Measurements from ENCODE around the gene PRM1. TPM values are rescaled to one million over a fixed set of nuclear protein-coding genes. Genes with fewer than 3 reads are reported as not detected.
"Not testable (repeated sequence)": the region's sequence is repeated elsewhere in the genome, so short reads cannot be mapped to it uniquely, and the experiment has no call there.

Gene PRM1
- total and polyA plus RNA-seq, 10 donors: not detected

DNA sequence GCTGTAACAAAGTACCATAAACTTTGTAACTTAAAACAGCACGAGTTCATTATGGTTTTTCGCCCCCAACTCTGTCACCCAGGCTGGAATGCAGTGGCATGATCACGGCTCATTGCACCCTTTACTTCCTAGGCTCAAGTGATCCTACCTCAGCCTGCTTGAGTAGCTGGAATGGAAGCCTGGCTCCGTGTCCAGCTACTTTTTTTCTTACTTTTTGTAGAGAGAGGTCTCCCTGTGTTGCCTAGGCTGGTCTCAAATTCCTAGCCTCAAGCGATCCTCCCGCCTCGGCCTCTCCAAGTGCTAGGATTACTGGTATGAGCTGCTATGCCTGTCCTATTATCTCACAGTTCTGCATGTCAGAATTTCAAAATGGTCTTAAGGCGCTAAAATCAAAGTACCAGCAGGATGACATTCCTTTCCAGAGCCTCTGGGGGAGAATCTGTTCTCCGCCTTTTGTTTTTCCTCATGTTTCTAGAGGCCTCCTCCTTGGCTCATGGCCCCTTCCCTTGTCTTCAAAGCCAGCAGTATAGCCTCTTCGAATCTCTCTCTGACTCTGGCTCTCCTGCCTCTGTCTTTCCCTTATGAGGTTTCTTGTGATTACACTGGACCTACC lies 10.1 kb upstream of the PRM1 start:
- WGBS, 5 donors: 83 to 92% (median 86%) methylated on average over 10 of the region's 10 CpGs
- Histone ChIP-seq H3K9me3 (no peaks in the 10 kb centered on the region), H3K36me3 (no peaks in the 10 kb centered on the region), H3K4me1 (peaks cover 0 to 17% (median 0%) of the 10 kb centered on the region in 6 donors), H3K27me3 (replicated peaks in 1 of 7) (peaks cover 0 to 10% (median 0%) of the 10 kb centered on the region in 7 donors), H3K4me3 (no peak overlapping the region), H3K27ac (no peak overlapping the region)
- intact Hi-C loops (cut with DNase I; ENCODE audit: low total_unique reads): no loop called here
- TF ChIP-seq, protein P1, sequence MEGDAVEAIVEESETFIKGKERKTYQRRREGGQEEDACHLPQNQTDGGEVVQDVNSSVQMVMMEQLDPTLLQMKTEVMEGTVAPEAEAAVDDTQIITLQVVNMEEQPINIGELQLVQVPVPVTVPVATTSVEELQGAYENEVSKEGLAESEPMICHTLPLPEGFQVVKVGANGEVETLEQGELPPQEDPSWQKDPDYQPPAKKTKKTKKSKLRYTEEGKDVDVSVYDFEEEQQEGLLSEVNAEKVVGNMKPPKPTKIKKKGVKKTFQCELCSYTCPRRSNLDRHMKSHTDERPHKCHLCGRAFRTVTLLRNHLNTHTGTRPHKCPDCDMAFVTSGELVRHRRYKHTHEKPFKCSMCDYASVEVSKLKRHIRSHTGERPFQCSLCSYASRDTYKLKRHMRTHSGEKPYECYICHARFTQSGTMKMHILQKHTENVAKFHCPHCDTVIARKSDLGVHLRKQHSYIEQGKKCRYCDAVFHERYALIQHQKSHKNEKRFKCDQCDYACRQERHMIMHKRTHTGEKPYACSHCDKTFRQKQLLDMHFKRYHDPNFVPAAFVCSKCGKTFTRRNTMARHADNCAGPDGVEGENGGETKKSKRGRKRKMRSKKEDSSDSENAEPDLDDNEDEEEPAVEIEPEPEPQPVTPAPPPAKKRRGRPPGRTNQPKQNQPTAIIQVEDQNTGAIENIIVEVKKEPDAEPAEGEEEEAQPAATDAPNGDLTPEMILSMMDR (IDR thresholded peaks at IDR 0.05 in 8 of 11, conservative IDR thresholded peaks at IDR 0.05 in 3 of 11): no peak
- TF ChIP-seq POLR2AphosphoS5 (IDR thresholded peaks at IDR 0.05): no peak
- no peak for TF ChIP-seq POLR2A (IDR thresholded peaks at IDR 0.05)
- DNase-seq: no peak

DNA sequence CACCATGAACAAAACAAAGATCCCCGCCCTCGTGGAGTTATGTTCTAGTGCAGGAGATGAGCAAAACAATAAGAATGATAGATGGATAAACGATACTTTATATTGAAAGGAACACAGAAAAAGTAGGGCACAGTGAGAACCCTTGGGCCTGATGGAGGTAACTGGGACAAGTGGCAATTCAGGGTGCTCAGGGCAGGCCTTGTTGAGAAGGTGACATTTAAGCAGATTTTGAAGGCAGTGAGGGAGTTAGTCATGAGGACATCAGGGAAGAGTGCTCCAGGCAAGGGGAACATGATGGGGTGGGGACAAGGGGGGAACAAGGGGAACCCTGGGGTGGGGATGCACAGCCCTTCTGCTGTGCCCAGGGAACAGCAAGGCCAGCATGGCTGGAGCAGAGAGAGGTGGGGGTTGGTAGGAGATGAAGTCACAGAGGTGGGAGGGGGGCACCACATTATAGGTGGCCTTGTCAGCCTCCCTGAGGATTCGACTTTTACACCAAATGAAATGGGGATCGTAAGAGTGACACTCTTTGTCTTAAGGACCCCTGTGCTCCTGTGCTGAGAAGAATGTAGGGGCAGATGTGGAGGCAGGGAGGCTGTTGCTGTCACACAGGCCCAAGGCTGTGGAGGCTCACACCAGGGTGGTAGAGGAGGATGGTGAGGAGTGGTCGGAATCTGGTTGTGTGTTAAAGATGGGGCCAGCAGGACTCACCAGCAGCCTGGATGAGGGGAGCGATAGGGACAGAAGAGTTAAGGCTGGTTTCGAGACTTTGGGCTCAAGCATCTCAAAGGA lies 9.2 kb upstream of the PRM1 start:
- Histone ChIP-seq H3K4me3 (no peak overlapping the region), H3K4me1 (peaks cover 0 to 13% (median 0%) of the 10 kb centered on the region in 6 donors), H3K9me3 (no peaks in the 10 kb centered on the region), H3K36me3 (no peaks in the 10 kb centered on the region), H3K27me3 (replicated peaks in 1 of 7) (peaks cover 0 to 10% (median 0%) of the 10 kb centered on the region in 7 donors), H3K27ac (no peak overlapping the region)
- no peak for TF ChIP-seq POLR2A (IDR thresholded peaks at IDR 0.05)
- TF ChIP-seq, protein P1 (IDR thresholded peaks at IDR 0.05 in 8 of 11, conservative IDR thresholded peaks at IDR 0.05 in 3 of 11): no peak
- TF ChIP-seq POLR2AphosphoS5 (IDR thresholded peaks at IDR 0.05): no peak
- DNase-seq: no peak
- intact Hi-C loops (cut with DNase I; ENCODE audit: low total_unique reads): no loop called here
- WGBS, 5 donors: 91 to 97% (median 92%) methylated on average over 8 of the region's 8 CpGs

- H3K27ac ChIP-seq; H3K27me3 ChIP-seq (replicated peaks in 1 of 7); H3K36me3 ChIP-seq; intact Hi-C loops (cut with DNase I; ENCODE audit: low total_unique reads); DNase-seq; H3K4me1 ChIP-seq; H3K9me3 ChIP-seq; H3K4me3 ChIP-seq: not testable (repeated sequence)
- 67 to 88% (median 83%) methylated on average over 4 of the region's 4 CpGs for WGBS, 5 donors
Observed at GRCh38 chr16:11289696-11290095, 8.6 kb upstream of the PRM1 start.

DNA sequence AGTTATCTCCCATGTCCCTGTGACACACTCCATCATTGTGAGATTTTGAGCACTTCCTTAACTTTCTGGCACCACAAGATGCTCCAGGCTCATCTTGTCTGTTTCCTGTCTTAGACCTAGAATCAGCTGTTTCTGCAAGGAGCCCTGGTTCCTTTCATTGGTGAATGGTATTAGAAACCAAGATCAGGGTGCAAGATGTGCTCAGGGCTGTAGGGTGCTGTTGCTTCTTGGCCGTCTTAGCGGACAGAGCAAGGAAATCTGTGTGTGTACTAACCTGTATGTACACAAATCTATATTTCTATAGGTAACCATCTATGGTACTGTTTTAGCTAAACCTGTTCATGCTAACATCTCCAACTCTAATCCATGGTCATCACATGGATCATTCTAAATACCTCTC lies 8.1 kb upstream of the PRM1 start:
- no peaks in the 10 kb centered on the region for H3K36me3 ChIP-seq
- WGBS, 5 donors: 93 to 98% (median 97%) methylated on average over 2 of the region's 2 CpGs
- H3K4me1 ChIP-seq: peaks cover 0 to 2% (median 0%) of the 10 kb centered on the region in 6 donors
- TF ChIP-seq POLR2A (IDR thresholded peaks at IDR 0.05): no peak
- TF ChIP-seq, protein P1 (IDR thresholded peaks at IDR 0.05 in 8 of 11, conservative IDR thresholded peaks at IDR 0.05 in 3 of 11): no peak
- TF ChIP-seq POLR2AphosphoS5 (IDR thresholded peaks at IDR 0.05): no peak
- no peak overlapping the region for H3K27ac ChIP-seq
- peaks cover 0 to 10% (median 0%) of the 10 kb centered on the region in 7 donors for H3K27me3 ChIP-seq (replicated peaks in 1 of 7)
- H3K9me3 ChIP-seq: no peaks in the 10 kb centered on the region
- no peak for DNase-seq
- H3K4me3 ChIP-seq: no peak overlapping the region
- intact Hi-C loops (cut with DNase I; ENCODE audit: low total_unique reads): no loop called here

Data from spleen (tissue), 11 donors.